PC-9 (cell line): Measurements from ENCODE around the gene GOLT1B. TPM values are rescaled to one million over a fixed set of nuclear protein-coding genes. Genes with fewer than 3 reads are reported as not detected.

ENCODE experiments used
- BruUV-seq: library from RNA; stranded (reverse); fragments of 400-500 nt; replicated peaks from 2 replicates; lab custom pipeline; 2021; lab: Mats Ljungman, UMichigan
- CTCF ChIA-PET: fragments of 300-600 bp; sonication (Branson Sonifier 250); formaldehyde crosslinking; loops from one replicate; lab custom pipeline; 2022; ENCODE audit warnings: antibody characterized with exemption; lab: Charles Lee
- POLR2A ChIA-PET: fragments of 300-600 bp; sonication (Branson Sonifier 250); formaldehyde crosslinking; loops from one replicate; lab custom pipeline; 2022; ENCODE audit warnings: antibody characterized with exemption; ENCODE audit not compliant: unreplicated experiment; lab: Charles Lee
- DNase-seq, 2 experiments: peaks; one replicate each; pipeline versions ENCODE4 v3.0.0 to v3.0.0-alpha.2; 2015 to 2022; ENCODE audit warnings: mixed read lengths in 1 of 2
- H2AFZ ChIP-seq: fragments of 200-600 bp; sonication (generic); 2 replicates; pipeline ENCODE4 v1.8.1; 2017; ENCODE audit warnings: antibody characterized with exemption
- H3F3A ChIP-seq: fragments of 200-600 bp; sonication (generic); 2 replicates; pipeline ENCODE4 v1.8.1; 2017; ENCODE audit warnings: antibody characterized with exemption, mild to moderate bottlenecking, low read depth; ENCODE audit not compliant: insufficient read depth
- H3K27ac ChIP-seq: fragments of 200-600 bp; sonication (generic); 2 replicates; pipeline ENCODE4 v1.6.1; 2016; ENCODE audit warnings: mixed run types
- H3K27me3 ChIP-seq: fragments of 200-600 bp; sonication (generic); 2 replicates; pipeline ENCODE4 v1.6.1; 2016; ENCODE audit warnings: low read depth, mixed run types; ENCODE audit not compliant: insufficient read depth
- H3K36me3 ChIP-seq: fragments of 200-600 bp; sonication (generic); 2 replicates; pipeline ENCODE4 v1.6.1; 2016; ENCODE audit warnings: low read depth, mixed run types
- H3K4me1 ChIP-seq: fragments of 200-600 bp; sonication (generic); replicated peaks from 2 replicates; pipeline ENCODE4 v1.6.1; 2016; ENCODE audit warnings: mixed run types; ENCODE audit not compliant: insufficient read depth
- H3K4me2 ChIP-seq: fragments of 200-600 bp; sonication (generic); 2 replicates; pipeline ENCODE4 v1.6.1; 2017; ENCODE audit warnings: mixed run types
- H3K4me3 ChIP-seq: fragments of 200-600 bp; sonication (generic); 2 replicates; pipeline ENCODE4 v1.6.1; 2016; ENCODE audit warnings: mixed run types
- H3K79me2 ChIP-seq: fragments of 200-600 bp; sonication (generic); 2 replicates; pipeline ENCODE4 v1.6.1; 2017; ENCODE audit warnings: low read depth, mixed run types
- H3K9me2 ChIP-seq: fragments of 200-600 bp; sonication (generic); 2 replicates; pipeline ENCODE4 v1.8.1; 2017; ENCODE audit warnings: mild to moderate bottlenecking; ENCODE audit not compliant: insufficient read depth
- H3K9me3 ChIP-seq: fragments of 200-600 bp; sonication (generic); 2 replicates; pipeline ENCODE4 v1.8.1; 2016; ENCODE audit warnings: low read depth; ENCODE audit not compliant: insufficient read depth
- H4K20me1 ChIP-seq: fragments of 200-600 bp; sonication (generic); 2 replicates; pipeline ENCODE4 v1.8.1; 2017; ENCODE audit not compliant: insufficient read depth
- CTCF ChIP-seq: fragments of 200-600 bp; sonication (generic); conservative IDR thresholded peaks from 2 replicates; pipeline ENCODE4 v1.6.1; 2017; ENCODE audit warnings: mixed run types, antibody characterized with exemption, mild to moderate bottlenecking, moderate library complexity
- EZH2 ChIP-seq: fragments of 200-600 bp; sonication (generic); IDR thresholded peaks from 2 replicates; pipeline ENCODE4 v1.8.0; 2017; ENCODE audit warnings: antibody characterized with exemption, low read depth
- intact Hi-C: fragments of 100-400 bp; cut with micrococcal nuclease; formaldehyde crosslinking; loops from one replicate; pipeline ENCODE4 v1.10.0; 2022; ENCODE audit not compliant: unreplicated experiment
- total RNA-seq: library from RNA; stranded (reverse); gene quantifications from 2 replicates; pipeline ENCODE4 v1.2.3, GENCODE V29; 2021

GOLT1B gene
- total RNA-seq, 1 experiment from 2014 or later: 39.0 TPM

- no peaks in the 10 kb centered on the region for H3K79me2 ChIP-seq
- no peak for TF ChIP-seq EZH2
- no peak for TF ChIP-seq CTCF
- peaks cover 10% of the 10 kb centered on the region; the same call in 1 of the 2 replicates for H3K27me3 ChIP-seq
- H3K4me2 ChIP-seq: peak overlapping the region; percentile 77; the same call in 1 of the 2 replicates
- H4K20me1 ChIP-seq: no peaks in the 10 kb centered on the region
- H3K9me3 ChIP-seq: no peaks in the 10 kb centered on the region
- ChIA-PET CTCF (no interaction called here), POLR2A (interaction anchor here (0.6 kb wide), 1 partner anchor 36 kb away, joined by 3 read pairs; no protein-coding TSS in a partner anchor)
- H3K36me3 ChIP-seq: no peaks in the 10 kb centered on the region
- intact Hi-C loops: no loop called here
- H3K27ac ChIP-seq: no peak overlapping the region
- peak overlapping the region; percentile 50; the same call in 1 of the 2 replicates for H3K4me3 ChIP-seq
- H3F3A ChIP-seq: no peaks in the 10 kb centered on the region
- H3K9me2 ChIP-seq: 0 out of 2 replicates have a peak, but pooled peaks cover 4% of the 10 kb centered on the region
- DNase-seq: no peak
- peaks cover 13% of the 10 kb centered on the region for H3K4me1 ChIP-seq
- BruUV-seq: no TSS peak
- H2AFZ ChIP-seq: no peak overlapping the region
Measured at GRCh38 chr12:21526721-21527345, 25.2 kb downstream of the GOLT1B start.

- Histone ChIP-seq H3K9me3 (no peaks in the 10 kb centered on the region), H3K4me1 (peaks cover 13% of the 10 kb centered on the region), H4K20me1 (no peaks in the 10 kb centered on the region), H3K4me3 (peak overlapping the region; percentile 50; the same call in 1 of the 2 replicates), H2AFZ (peak overlapping the region; percentile 72), H3F3A (no peaks in the 10 kb centered on the region), H3K27ac (no peak overlapping the region), H3K9me2 (0 out of 2 replicates have a peak, but pooled peaks cover 4% of the 10 kb centered on the region), H3K4me2 (peak overlapping the region; percentile 77), H3K36me3 (no peaks in the 10 kb centered on the region), H3K27me3 (peaks cover 10% of the 10 kb centered on the region; the same call in 1 of the 2 replicates), H3K79me2 (no peaks in the 10 kb centered on the region)
- intact Hi-C loops: no loop called here
- TF ChIP-seq EZH2: no peak
- TF ChIP-seq CTCF: no peak
- DNase-seq: peak in 1 of 2 experiments; percentile 63
- CTCF ChIA-PET: no interaction called here
- no TSS peak for BruUV-seq
- POLR2A ChIA-PET: interaction anchor here (0.6 kb wide), 1 partner anchor 115 kb away, joined by 11 read pairs; no protein-coding TSS in a partner anchor
Measured at GRCh38 chr12:21527451-21528180, 26.0 kb downstream of the GOLT1B start.

- ChIA-PET POLR2A (no interaction called here), CTCF (interaction anchor here (0.6 kb wide), 1 partner anchor 1003 kb away, joined by 4 read pairs; no protein-coding TSS in a partner anchor)
- Histone ChIP-seq H3K4me2 (no peak overlapping the region), H3K9me3 (no peaks in the 10 kb centered on the region), H3K4me1 (peaks cover 13% of the 10 kb centered on the region), H3K79me2 (no peaks in the 10 kb centered on the region), H2AFZ (no peak overlapping the region; the same call in 1 of the 2 replicates), H3K27ac (no peak overlapping the region), H3K4me3 (no peak overlapping the region), H3F3A (no peaks in the 10 kb centered on the region), H3K9me2 (0 out of 2 replicates have a peak, but pooled peaks cover 4% of the 10 kb centered on the region), H3K36me3 (no peaks in the 10 kb centered on the region), H4K20me1 (no peaks in the 10 kb centered on the region), H3K27me3 (peaks cover 10% of the 10 kb centered on the region; the same call in 1 of the 2 replicates)
- TF ChIP-seq CTCF (no peak), EZH2 (no peak)
- no peak for DNase-seq
- intact Hi-C loops: no loop called here
- BruUV-seq: no TSS peak
Measured at GRCh38 chr12:21528953-21529352, 27.4 kb downstream of the GOLT1B start.
